ENCODE measurements around the gene ANKRD12. TPM values are rescaled to one million over a fixed set of nuclear protein-coding genes. Genes with fewer than 3 reads are reported as not detected.

The ANKRD12 gene
- total RNA-seq, 1 donor from 2014 or later = 30.9 TPM

GRCh38 chr18:9280849-9281248 is 144.3 kb downstream of the ANKRD12 start:
- no peak overlapping the region for H3K4me3 Mint-ChIP-seq
- peaks cover 8% of the 10 kb centered on the region for H3K36me3 Mint-ChIP-seq (ENCODE audit: low read depth)
- no peak overlapping the region for H3K27ac Mint-ChIP-seq (ENCODE audit: unreplicated experiment)
- no peaks in the 10 kb centered on the region for H3K4me1 Mint-ChIP-seq
- TF ChIP-seq, protein P1, sequence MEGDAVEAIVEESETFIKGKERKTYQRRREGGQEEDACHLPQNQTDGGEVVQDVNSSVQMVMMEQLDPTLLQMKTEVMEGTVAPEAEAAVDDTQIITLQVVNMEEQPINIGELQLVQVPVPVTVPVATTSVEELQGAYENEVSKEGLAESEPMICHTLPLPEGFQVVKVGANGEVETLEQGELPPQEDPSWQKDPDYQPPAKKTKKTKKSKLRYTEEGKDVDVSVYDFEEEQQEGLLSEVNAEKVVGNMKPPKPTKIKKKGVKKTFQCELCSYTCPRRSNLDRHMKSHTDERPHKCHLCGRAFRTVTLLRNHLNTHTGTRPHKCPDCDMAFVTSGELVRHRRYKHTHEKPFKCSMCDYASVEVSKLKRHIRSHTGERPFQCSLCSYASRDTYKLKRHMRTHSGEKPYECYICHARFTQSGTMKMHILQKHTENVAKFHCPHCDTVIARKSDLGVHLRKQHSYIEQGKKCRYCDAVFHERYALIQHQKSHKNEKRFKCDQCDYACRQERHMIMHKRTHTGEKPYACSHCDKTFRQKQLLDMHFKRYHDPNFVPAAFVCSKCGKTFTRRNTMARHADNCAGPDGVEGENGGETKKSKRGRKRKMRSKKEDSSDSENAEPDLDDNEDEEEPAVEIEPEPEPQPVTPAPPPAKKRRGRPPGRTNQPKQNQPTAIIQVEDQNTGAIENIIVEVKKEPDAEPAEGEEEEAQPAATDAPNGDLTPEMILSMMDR (conservative IDR thresholded peaks at IDR 0.05) = no peak
- H3K9me3 Mint-ChIP-seq = no peaks in the 10 kb centered on the region
- DNase-seq (ENCODE audit: low read depth, low spot score) = no peak
- no peaks in the 10 kb centered on the region for H3K27me3 Mint-ChIP-seq (ENCODE audit: low read depth)

- TF ChIP-seq, protein P1 (conservative IDR thresholded peaks at IDR 0.05) = no peak
- no peak overlapping the region for H3K4me3 Mint-ChIP-seq
- peaks cover 8% of the 10 kb centered on the region for H3K36me3 Mint-ChIP-seq (ENCODE audit: low read depth)
- no peaks in the 10 kb centered on the region for H3K4me1 Mint-ChIP-seq
- H3K9me3 Mint-ChIP-seq = no peaks in the 10 kb centered on the region
- H3K27ac Mint-ChIP-seq (ENCODE audit: unreplicated experiment) = no peak overlapping the region
- no peaks in the 10 kb centered on the region for H3K27me3 Mint-ChIP-seq (ENCODE audit: low read depth)
- no peak for DNase-seq (ENCODE audit: low read depth, low spot score)
These were observed 145.2 kb downstream of the ANKRD12 start for GRCh38 chr18:9281780-9282179.

DNA sequence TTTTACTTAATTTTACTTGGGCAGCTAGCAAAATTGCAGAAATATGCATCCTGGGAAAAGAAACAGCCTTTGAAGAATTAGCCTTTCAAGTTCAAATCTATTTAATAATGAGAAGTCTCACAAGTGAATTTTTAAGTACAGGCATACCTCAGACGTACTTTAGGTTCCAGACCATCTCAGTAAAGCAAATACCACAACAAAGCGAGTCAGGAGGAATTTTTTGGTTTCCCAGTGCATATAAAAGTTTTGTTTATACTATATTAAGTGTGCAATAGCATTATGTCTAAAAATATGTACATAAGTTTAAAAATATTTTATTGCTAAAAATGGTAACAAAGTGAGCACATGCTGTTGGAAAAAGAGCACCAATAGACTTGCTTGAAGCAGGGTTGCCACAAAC is 147.2 kb downstream of the ANKRD12 start:
- DNase-seq (ENCODE audit: low read depth, low spot score) = no peak
- TF ChIP-seq, protein P1 (conservative IDR thresholded peaks at IDR 0.05) = no peak
- no peaks in the 10 kb centered on the region for H3K27me3 Mint-ChIP-seq (ENCODE audit: low read depth)
- H3K4me1 Mint-ChIP-seq = no peaks in the 10 kb centered on the region
- peaks cover 6% of the 10 kb centered on the region for H3K36me3 Mint-ChIP-seq (ENCODE audit: low read depth)
- H3K27ac Mint-ChIP-seq (ENCODE audit: unreplicated experiment) = no peak overlapping the region
- H3K4me3 Mint-ChIP-seq = no peak overlapping the region
- no peaks in the 10 kb centered on the region for H3K9me3 Mint-ChIP-seq

DNA sequence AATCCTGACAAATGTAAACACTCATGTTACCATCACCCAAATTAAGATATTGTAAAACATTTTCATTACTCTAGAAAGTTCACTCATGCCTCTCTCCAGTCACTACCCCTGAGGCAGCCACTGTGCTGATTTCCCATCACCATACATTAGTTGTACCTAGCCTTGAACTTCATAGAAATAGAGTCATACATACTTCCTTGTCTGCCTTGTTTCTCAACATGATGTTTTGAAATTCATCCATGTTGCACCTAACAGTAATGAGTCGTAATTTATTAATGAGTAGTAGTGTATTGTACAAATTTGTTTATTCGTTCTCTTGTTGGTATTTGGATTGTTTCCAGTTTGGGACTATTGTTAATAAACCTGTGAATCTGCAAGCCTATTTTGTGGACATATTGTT is 149.0 kb downstream of the ANKRD12 start:
- DNase-seq (ENCODE audit: low read depth, low spot score) = no peak
- TF ChIP-seq, protein P1 (conservative IDR thresholded peaks at IDR 0.05) = no peak
- Mint-ChIP-seq H3K4me3 (no peak overlapping the region), H3K9me3 (no peaks in the 10 kb centered on the region), H3K36me3 (ENCODE audit: low read depth) (peaks cover 6% of the 10 kb centered on the region), H3K27me3 (ENCODE audit: low read depth) (no peaks in the 10 kb centered on the region), H3K27ac (ENCODE audit: unreplicated experiment) (no peak overlapping the region), H3K4me1 (no peaks in the 10 kb centered on the region)

DNA sequence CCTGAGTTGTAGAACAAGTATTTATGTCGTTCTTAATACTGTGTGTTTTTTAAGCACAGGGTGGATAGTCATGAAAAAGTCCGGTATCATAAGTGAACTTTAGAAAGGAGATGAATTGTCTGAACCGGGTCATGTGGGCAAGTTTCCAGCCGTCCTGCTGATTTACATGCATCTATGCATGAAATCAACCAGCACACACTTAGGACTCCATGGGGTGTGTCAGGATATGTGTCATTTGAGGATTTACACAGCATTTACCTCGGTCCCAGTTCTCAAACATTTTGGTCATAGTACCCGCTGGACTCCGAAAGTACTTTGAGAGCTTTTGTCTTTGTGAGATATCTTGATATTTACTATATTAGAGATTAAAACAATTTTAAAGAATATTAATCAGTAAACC is 150.5 kb downstream of the ANKRD12 start:
- Mint-ChIP-seq H3K27me3 (ENCODE audit: low read depth) (no peaks in the 10 kb centered on the region), H3K4me1 (no peaks in the 10 kb centered on the region), H3K27ac (ENCODE audit: unreplicated experiment) (no peak overlapping the region), H3K9me3 (no peaks in the 10 kb centered on the region), H3K36me3 (ENCODE audit: low read depth) (peaks cover 6% of the 10 kb centered on the region), H3K4me3 (no peak overlapping the region)
- DNase-seq (ENCODE audit: low read depth, low spot score) = no peak
- TF ChIP-seq, protein P1 (conservative IDR thresholded peaks at IDR 0.05) = no peak

DNA sequence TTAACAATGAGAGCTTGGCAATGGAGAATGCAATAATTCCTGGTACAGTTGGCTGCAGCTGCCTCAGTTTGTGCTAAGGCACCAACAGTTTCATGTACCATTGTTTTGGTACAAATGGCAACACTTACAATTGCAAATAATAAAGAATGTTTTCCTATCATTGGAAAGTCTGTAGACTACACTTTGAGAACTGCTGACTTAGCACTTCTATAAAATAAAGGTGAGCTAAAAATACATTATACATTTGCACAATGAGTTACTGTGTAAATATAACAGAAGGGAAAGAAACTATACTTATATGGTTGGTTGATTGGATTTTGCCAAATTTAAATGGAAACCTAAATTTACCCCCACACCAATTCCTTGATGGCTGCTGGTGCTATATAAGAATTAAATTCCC is 153.1 kb downstream of the ANKRD12 start:
- TF ChIP-seq, protein P1 (conservative IDR thresholded peaks at IDR 0.05) = no peak
- H3K4me1 Mint-ChIP-seq = no peaks in the 10 kb centered on the region
- peaks cover 5% of the 10 kb centered on the region for H3K9me3 Mint-ChIP-seq
- no peak overlapping the region for H3K27ac Mint-ChIP-seq (ENCODE audit: unreplicated experiment)
- H3K4me3 Mint-ChIP-seq = no peak overlapping the region
- no peaks in the 10 kb centered on the region for H3K27me3 Mint-ChIP-seq (ENCODE audit: low read depth)
- H3K36me3 Mint-ChIP-seq (ENCODE audit: low read depth) = peaks cover 16% of the 10 kb centered on the region
- no peak for DNase-seq (ENCODE audit: low read depth, low spot score)

All from neural crest cell (in vitro differentiated cells).